ENCODE data around the gene TRIM72. TPM values are rescaled to one million over a fixed set of nuclear protein-coding genes. Genes with fewer than 3 reads are reported as not detected.

TRIM72 gene
- total and polyA plus RNA-seq, 2 of the 4 experiments (the other 2 are of a cell fraction): not detected

DNA sequence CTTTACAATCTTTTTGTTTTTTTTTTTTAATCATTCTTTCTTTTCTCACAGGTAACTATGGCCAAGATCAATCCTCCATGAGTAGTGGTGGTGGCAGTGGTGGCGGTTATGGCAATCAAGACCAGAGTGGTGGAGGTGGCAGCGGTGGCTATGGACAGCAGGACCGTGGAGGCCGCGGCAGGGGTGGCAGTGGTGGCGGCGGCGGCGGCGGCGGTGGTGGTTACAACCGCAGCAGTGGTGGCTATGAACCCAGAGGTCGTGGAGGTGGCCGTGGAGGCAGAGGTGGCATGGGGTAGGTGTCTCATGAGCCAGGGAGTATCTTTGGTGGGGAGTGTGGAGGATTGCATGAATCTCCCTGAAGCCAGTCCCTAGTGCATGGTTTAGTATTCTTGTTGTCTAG lies 29.0 kb upstream of the TRIM72 start:
- peaks cover 72% of the 10 kb centered on the region for H3K36me3 ChIP-seq (ENCODE audit: control insufficient read depth, insufficient read depth, low read length)
- H3K79me1 ChIP-seq (ENCODE audit: low read depth in 1 of 2, low read length in 2 of 2): peaks cover 36 to 71% of the 10 kb centered on the region in 2 experiments
- H3K4me3 ChIP-seq (ENCODE audit: insufficient read depth, low read depth, low read length): no peak overlapping the region
- no peak overlapping the region for H3K18ac ChIP-seq (ENCODE audit: low read depth, low read length)
- no peak overlapping the region for H2AK5ac ChIP-seq (ENCODE audit: low read depth, low read length)
- H4K8ac ChIP-seq (ENCODE audit: low read depth in 2 of 2, low read length in 2 of 2): no peak overlapping the region
- peaks cover 6% of the 10 kb centered on the region; the same call in 1 of the 2 replicates for H3K9me1 ChIP-seq (ENCODE audit: insufficient read depth, low read length)
- H3K4ac ChIP-seq (ENCODE audit: low read depth, low read length): no peak overlapping the region
- H2AK9ac ChIP-seq (replicated peaks; ENCODE audit: low read depth, low read length, poor library complexity): no peak overlapping the region
- H3K27ac ChIP-seq (ENCODE audit: insufficient read depth, low read length): no peak overlapping the region
- H2BK120ac ChIP-seq (ENCODE audit: low read depth, low read length): no peak overlapping the region
- in situ Hi-C loops (cut with MboI; ENCODE audit: low sequenced_read_pairs) (no loop called here), intact Hi-C loops (cut with micrococcal nuclease) (loop anchor here (10.0 kb wide), 1 partner anchor 690 kb away; the partner anchor contains the start of gene ZNF267), dilution Hi-C loops (cut with HindIII; ENCODE audit: low sequenced_read_pairs, unreplicated experiment) (no loop called here)
- no peak overlapping the region for H2AFZ ChIP-seq (replicated peaks; ENCODE audit: low read length, poor library complexity)
- DNase-seq (no peak), ATAC-seq (ENCODE audit: low read depth) (no peak)
- TF ChIP-seq POLR2A (IDR thresholded peaks at IDR 0.05; ENCODE audit: low read depth, low read length): no peak
- peaks cover 97% of the 10 kb centered on the region for H4K20me1 ChIP-seq (ENCODE audit: insufficient read depth, low read length)
- no TSS peak for BruUV-seq (replicated peaks)
- no peak overlapping the region for H4K91ac ChIP-seq (ENCODE audit: insufficient read depth, low read depth, low read length)
- no peaks in the 10 kb centered on the region for H3K27me3 ChIP-seq (ENCODE audit: control insufficient read depth, insufficient read depth, low read length)
- H3K9ac ChIP-seq (ENCODE audit: low read depth, low read length): no peak overlapping the region
- no peak overlapping the region for H3K56ac ChIP-seq (ENCODE audit: extremely low read depth, insufficient read depth, low read length)
- POLR2A ChIA-PET (ENCODE audit: unreplicated experiment): no interaction called here
- H2BK5ac ChIP-seq (ENCODE audit: low read depth, low read length, poor library complexity, severe bottlenecking): no peak overlapping the region
- H2BK20ac ChIP-seq (ENCODE audit: low read depth, low read length): no peak overlapping the region
- no peak overlapping the region for H4K5ac ChIP-seq (ENCODE audit: low read depth, low read length)
- no peak overlapping the region for H3K14ac ChIP-seq (replicated peaks; ENCODE audit: low read depth, low read length)
- peaks cover 5% of the 10 kb centered on the region; the same call in 1 of the 2 replicates for H3K4me1 ChIP-seq (ENCODE audit: control insufficient read depth, insufficient read depth, low read length)
- H3K4me2 ChIP-seq (ENCODE audit: low read depth, low read length): no peak overlapping the region
- H3K9me3 ChIP-seq (ENCODE audit: control insufficient read depth, insufficient read depth, low read length): no peaks in the 10 kb centered on the region
- CTCF ChIA-PET: no interaction called here
- no peak overlapping the region for H3K23ac ChIP-seq (ENCODE audit: low read depth, low read length)
- H2BK15ac ChIP-seq (ENCODE audit: low read depth, low read length): no peak overlapping the region
- 100% methylated on average over 3 of the region's 14 CpGs; no CpG with 5 or more reads in 1 of the 2 experiments for WGBS, 2 experiments (ENCODE audit: extremely low coverage in 2 of 2, insufficient read length in 1 of 2)
